ENCODE results near the gene DPF1.
"Not testable (repeated sequence)": the region's sequence is repeated elsewhere in the genome, so short reads cannot be mapped to it uniquely, and the experiment has no call there.

DPF1 gene

DNA sequence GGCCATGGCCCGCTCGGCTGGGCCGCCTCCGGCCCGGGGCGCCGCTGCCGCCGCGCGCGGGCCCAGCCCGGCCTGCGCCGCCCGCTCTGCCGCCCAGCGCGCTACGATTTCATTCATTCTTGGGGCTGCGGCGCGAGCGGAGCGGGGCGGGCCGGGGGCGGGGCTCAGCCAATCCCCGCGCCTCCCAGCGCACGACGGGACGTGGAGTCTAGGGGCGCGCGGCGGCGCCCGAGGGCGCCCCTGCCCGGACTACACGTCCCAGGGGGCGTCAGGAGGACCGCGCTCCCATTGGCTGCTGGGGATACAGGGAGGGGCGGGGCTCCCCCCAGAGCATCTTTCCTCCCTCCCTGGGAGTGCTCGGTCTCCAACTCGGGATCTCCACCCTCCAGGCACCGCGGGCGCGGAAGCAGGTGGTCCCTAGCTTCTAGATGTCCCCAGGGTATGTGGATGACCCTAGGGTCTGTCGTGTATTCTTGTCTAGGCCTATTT lies 5.6 kb upstream of the DPF1 start:
- DNase-seq = peak; percentile 94
- H3K9me3 ChIP-seq = no peaks in the 10 kb centered on the region
- no peaks in the 10 kb centered on the region for H3K36me3 ChIP-seq
- H3K4me3 ChIP-seq (ENCODE audit: low read depth, low read length) = peak overlapping the region; percentile 80
- H3K4me1 ChIP-seq = peaks cover 3% of the 10 kb centered on the region; the same call in 1 of the 2 replicates
- no peaks in the 10 kb centered on the region for H3K27me3 ChIP-seq
- TF ChIP-seq, protein P1, sequence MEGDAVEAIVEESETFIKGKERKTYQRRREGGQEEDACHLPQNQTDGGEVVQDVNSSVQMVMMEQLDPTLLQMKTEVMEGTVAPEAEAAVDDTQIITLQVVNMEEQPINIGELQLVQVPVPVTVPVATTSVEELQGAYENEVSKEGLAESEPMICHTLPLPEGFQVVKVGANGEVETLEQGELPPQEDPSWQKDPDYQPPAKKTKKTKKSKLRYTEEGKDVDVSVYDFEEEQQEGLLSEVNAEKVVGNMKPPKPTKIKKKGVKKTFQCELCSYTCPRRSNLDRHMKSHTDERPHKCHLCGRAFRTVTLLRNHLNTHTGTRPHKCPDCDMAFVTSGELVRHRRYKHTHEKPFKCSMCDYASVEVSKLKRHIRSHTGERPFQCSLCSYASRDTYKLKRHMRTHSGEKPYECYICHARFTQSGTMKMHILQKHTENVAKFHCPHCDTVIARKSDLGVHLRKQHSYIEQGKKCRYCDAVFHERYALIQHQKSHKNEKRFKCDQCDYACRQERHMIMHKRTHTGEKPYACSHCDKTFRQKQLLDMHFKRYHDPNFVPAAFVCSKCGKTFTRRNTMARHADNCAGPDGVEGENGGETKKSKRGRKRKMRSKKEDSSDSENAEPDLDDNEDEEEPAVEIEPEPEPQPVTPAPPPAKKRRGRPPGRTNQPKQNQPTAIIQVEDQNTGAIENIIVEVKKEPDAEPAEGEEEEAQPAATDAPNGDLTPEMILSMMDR (IDR thresholded peaks at IDR 0.05; ENCODE audit: low read depth, low read length) = no peak

DNA sequence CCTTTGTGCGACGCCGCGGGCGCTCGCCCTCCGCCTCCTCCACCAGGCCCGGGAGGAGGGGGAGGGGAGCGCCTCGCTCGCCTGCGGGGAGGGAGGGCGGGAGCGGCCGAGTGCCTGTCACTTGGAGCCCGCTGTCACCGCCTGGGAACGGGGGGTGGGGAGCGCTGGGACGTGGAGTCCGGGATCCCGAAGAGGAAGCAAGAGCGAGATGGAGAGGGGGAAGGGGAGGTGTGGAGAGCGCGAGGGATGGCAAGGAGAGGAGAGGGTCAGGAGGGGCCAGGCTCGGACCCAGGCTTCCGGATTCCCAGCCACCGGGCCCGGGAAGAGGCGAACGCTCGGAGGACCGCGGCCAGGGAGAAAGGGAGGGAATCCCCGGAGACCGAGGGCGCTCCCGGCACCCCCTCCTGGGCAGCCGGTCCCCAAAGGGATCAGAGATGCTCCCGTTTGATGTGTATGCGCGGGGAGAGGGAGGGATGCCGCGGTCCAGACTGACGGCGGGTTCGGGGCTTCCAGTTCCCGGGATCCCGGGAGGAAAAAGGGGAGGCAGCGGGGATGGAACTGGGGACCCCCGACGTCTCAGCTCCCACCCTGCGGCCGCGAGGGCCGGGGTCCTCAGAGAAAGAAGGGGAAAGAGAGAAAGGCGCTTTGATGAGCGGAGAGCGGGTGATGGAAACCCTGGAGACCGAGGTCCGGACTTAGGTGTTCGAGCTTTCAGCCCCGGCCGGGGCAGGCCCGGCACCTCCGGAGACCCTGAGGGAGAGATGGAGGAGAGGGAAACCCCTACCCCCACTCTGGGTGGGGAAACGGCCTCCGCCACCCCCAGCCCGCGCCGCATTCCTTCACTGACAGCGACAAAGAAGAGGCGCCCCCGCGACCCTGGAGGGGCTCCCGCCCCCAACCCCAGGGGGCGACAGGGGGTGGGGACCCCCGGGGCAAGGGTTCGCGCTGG lies 4.7 kb upstream of the DPF1 start:
- peak; percentile 88 for DNase-seq
- H3K36me3 ChIP-seq = no peaks in the 10 kb centered on the region
- peaks cover 3% of the 10 kb centered on the region; the same call in 1 of the 2 replicates for H3K4me1 ChIP-seq
- no peaks in the 10 kb centered on the region for H3K27me3 ChIP-seq
- peak overlapping the region; percentile 80 for H3K4me3 ChIP-seq (ENCODE audit: low read depth, low read length)
- no peaks in the 10 kb centered on the region for H3K9me3 ChIP-seq
- TF ChIP-seq, protein P1 (IDR thresholded peaks at IDR 0.05; ENCODE audit: low read depth, low read length) = no peak

- H3K9me3 ChIP-seq = no peaks in the 10 kb centered on the region
- peak overlapping the region; percentile 19 for H3K4me3 ChIP-seq (ENCODE audit: low read depth, low read length)
- H3K36me3 ChIP-seq = no peaks in the 10 kb centered on the region
- TF ChIP-seq, protein P1 (IDR thresholded peaks at IDR 0.05; ENCODE audit: low read depth, low read length) = no peak
- peak; percentile 73 for DNase-seq
- H3K4me1 ChIP-seq = peaks cover 3% of the 10 kb centered on the region; the same call in 1 of the 2 replicates
- no peaks in the 10 kb centered on the region for H3K27me3 ChIP-seq
These were observed 4.0 kb upstream of the DPF1 start for GRCh38 chr19:38228005-38228377.

DNA sequence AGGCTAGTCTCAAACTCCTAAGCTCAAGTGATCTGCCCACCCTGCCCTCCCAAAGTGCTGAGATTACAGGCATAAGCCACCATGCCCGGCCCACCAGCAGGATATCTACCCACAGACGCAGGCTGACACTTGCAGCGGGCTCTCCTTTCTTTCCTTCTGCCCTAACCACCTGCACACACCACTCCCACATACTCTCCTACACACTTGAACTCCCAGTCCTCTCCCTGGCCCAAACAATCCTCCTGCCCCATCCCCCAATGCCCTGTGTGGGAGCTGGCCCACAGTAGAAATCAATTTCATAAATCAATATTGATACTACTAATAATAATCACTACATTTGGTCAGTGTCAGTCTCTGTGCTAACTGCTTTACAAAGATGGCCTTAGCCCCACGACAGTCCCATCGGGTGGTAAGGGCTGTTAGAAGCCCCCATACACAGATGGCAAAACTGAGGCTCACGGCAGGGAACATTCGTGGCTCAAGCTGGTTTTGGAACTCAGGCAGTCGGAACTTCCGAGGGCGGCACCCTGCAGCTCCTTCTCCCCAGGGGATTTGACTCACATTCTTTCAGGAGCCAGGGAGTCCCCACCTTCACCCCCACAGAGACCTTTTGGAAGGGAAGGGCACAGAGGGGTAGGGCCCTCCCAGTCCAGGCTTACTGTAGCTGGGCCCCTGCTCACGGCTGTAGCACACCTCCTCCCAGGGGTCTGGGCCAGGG lies 3.4 kb upstream of the DPF1 start:
- Histone ChIP-seq H3K36me3 (no peaks in the 10 kb centered on the region), H3K4me3 (ENCODE audit: low read depth, low read length) (peak overlapping the region; percentile 19), H3K4me1 (peaks cover 3% of the 10 kb centered on the region; the same call in 1 of the 2 replicates), H3K27me3 (no peaks in the 10 kb centered on the region), H3K9me3 (no peaks in the 10 kb centered on the region)
- TF ChIP-seq, protein P1 (IDR thresholded peaks at IDR 0.05; ENCODE audit: low read depth, low read length) = no peak
- no peak for DNase-seq

GRCh38 chr19:38224863-38225218 lies 819 bp upstream of the DPF1 start:
- not testable (repeated sequence) for H3K4me3 ChIP-seq (ENCODE audit: low read depth, low read length); H3K27me3 ChIP-seq; DNase-seq; H3K9me3 ChIP-seq; H3K4me1 ChIP-seq; H3K36me3 ChIP-seq

GRCh38 chr19:38223617-38224013 lies 407 bp downstream of the DPF1 start:
- Histone ChIP-seq H3K9me3 (no peaks in the 10 kb centered on the region), H3K4me1 (peaks cover 3% of the 10 kb centered on the region; the same call in 1 of the 2 replicates), H3K4me3 (ENCODE audit: low read depth, low read length) (peak overlapping the region; percentile 68), H3K36me3 (peaks cover 14% of the 10 kb centered on the region), H3K27me3 (no peaks in the 10 kb centered on the region)
- DNase-seq = no peak
- TF ChIP-seq, protein P1 (IDR thresholded peaks at IDR 0.05; ENCODE audit: low read depth, low read length) = no peak
